Adrenal gland (tissue), 12 donors: Measurements from ENCODE around the gene CYRIA. TPM values are rescaled to one million over a fixed set of nuclear protein-coding genes. Genes with fewer than 3 reads are reported as not detected.

Experiments
- DNase-seq, 7 donors: peaks; one replicate each; pipeline ENCODE4 v3.0.0-alpha.2; 2019 to 2020
- H3K27ac ChIP-seq, 5 donors: fragments of 200-600 bp; sonication (generic) in 4 of 5; 1 replicate in 3 of 5; 2 replicates in 2 of 5; pipeline versions ENCODE4 v1.5.1 to v1.8.0; 2016 to 2020; ENCODE audit warnings: mild to moderate bottlenecking in 1 of 5
- H3K27me3 ChIP-seq: fragments of 200-600 bp; 2 replicates; pipeline ENCODE4 v1.8.0; 2021
- H3K36me3 ChIP-seq, 2 donors: fragments of 200-600 bp; replicated peaks in 1 of 2; 1 replicate in 1 of 2; 2 replicates in 1 of 2; pipeline versions ENCODE4 v1.5.1 to v1.8.0; 2018 to 2022
- H3K4me1 ChIP-seq, 2 donors: fragments of 200-600 bp; replicated peaks in 1 of 2; 1 replicate in 1 of 2; 2 replicates in 1 of 2; pipeline versions ENCODE4 v1.5.1 to v1.8.0; 2018 to 2021
- H3K4me3 ChIP-seq, 4 donors: fragments of 200-600 bp; sonication (generic) in 3 of 4; one replicate each; pipeline ENCODE4 v1.5.1; 2016 to 2018
- H3K9me3 ChIP-seq, 3 donors: fragments of 200-600 bp; sonication (generic) in 1 of 3; replicated peaks in 1 of 3; 1 replicate in 2 of 3; 2 replicates in 1 of 3; pipeline versions ENCODE4 v1.5.1 to v1.8.0; 2016 to 2021
- POLR2A ChIP-seq, 2 donors: fragments of 450-650 bp; IDR thresholded peaks; one replicate each; pipeline ENCODE4 v1.6.1; 2017; ENCODE audit warnings: antibody characterized with exemption in 2 of 2, mild to moderate bottlenecking in 2 of 2, moderate library complexity in 1 of 2
- WGBS, 4 donors: extraction: QIAGEN DNeasy Blood & Tissue Kit in 2 of 4; methylation state at CpG; one replicate each; pipeline versions ENCODE4 v1.1.5 to v1.1.7; 2013 to 2017; 5-methylcytosine and 5-hydroxymethylcytosine counted together
- intact Hi-C, 2 donors: fragments of 100-400 bp; cut with DNase I; formaldehyde crosslinking; loops; one replicate each; pipeline versions ENCODE4 v1.14.1 to v1.15.0; 2022 to 2023
- polyA plus RNA-seq, 3 donors: library from polyadenylated mRNA; stranded (reverse); fragments of 200-250 nt in 2 of 3; fragments of 350-450 nt in 1 of 3; fragmentation: Illumina TruSeq in 1 of 3; extraction: RNeasy Lipid Tissue Mini Kit (QIAGEN cat#74804) in 1 of 3; gene quantifications; one replicate each; pipeline ENCODE4 v1.2.3, GENCODE V29; 2013 to 2014
- total RNA-seq, 9 donors: library from RNA; depleted of rRNA in 4 of 9; stranded (reverse); fragments of >200 nt in 4 of 9; fragments of 120-200 nt in 1 of 9; fragmentation: NEBNext Ultra II Directional in 1 of 9; extraction: Animal tissue kit (Norgen Biotek cat#: 25700) in 1 of 9; gene quantifications; one replicate each; pipeline versions ENCODE4 v1.1.0 to v1.2.4, GENCODE V29; 2013 to 2023
- TF ChIP-seq, protein P1 (sequence below), 6 experiments: fragments of 450-650 bp in 4 of 6; fragments of 200-600 bp in 2 of 6; sonication (generic) in 1 of 6; IDR thresholded peaks; 1 replicate in 5 of 6; 2 replicates in 1 of 6; pipeline versions ENCODE4 v1.5.1 to v1.8.0; 2016 to 2021; ENCODE audit warnings: antibody characterized with exemption in 6 of 6, mild to moderate bottlenecking in 2 of 6, moderate library complexity in 1 of 6
- donor health status: healthy with polysubstance abuse.
- donor health status: Bipolar disorder and iron deficiency.
- donor health status: DM: yes; HTN: yes; CAD: no.
- donor health status: DM: no; HTN: no; CAD: no.
- donor health status: DM: no; HTN: no; CAD: no.
- donor health status: DM: yes; HTN: yes; CAD: no.

The CYRIA gene
- total and polyA plus RNA-seq, 12 donors, result 2.4 to 31.0 (median 17.9) TPM

DNA sequence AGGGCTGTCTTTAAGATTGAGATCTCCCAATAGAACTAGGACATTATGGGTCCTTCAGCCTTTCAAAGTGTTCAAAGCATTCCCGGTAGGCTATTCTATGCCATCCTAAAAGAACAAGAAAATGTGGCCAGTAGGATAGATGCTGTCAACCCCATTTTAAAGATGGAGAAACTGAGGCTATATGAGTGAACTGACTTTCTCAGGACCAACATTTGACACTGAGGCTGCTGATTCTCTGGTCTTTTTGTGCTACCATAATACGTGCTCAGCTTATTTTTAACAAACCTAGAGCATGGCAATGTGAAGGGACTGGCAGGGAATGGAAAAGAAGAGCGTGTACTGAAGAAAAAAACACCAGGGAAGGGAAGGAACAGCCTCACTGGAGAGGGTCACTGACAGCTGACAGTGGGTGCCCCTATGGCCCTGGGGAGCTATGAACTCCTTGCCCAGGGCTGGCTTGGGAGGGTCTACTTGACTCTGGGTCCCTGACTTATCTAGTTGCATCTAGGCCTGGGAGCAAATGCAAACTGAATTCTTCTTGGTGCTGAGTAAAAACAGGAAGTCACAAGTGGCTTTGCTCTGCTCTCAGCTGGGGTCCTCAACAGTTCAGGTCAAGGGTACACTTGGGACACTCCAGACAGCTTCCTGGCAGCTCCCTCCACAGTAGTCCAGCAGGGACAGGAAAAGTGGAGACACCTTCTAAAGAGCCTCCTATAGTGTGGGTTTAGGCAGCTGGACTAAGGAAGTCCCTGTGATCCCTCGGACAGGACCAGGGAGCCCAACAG, 2.3 kb downstream of the CYRIA start:
- H3K9me3 ChIP-seq, result no peaks in the 10 kb centered on the region
- H3K4me1 ChIP-seq, result peaks cover 22 to 65% of the 10 kb centered on the region in 2 donors
- WGBS, 4 donors, result 76 to 89% (median 86%) methylated on average over 4 of the region's 4 CpGs
- H3K27me3 ChIP-seq, result no peaks in the 10 kb centered on the region
- H3K36me3 ChIP-seq, result no peaks in the 10 kb centered on the region
- DNase-seq, result peak in 1 of 7 donors; percentile 60
- peak overlapping the region in 1 of 4 donors; percentile 79 for H3K4me3 ChIP-seq
- peak overlapping the region in 4 of 5 donors; percentile 16 to 89 (median 64) for H3K27ac ChIP-seq
- TF ChIP-seq POLR2A (IDR thresholded peaks at IDR 0.05), result no peak
- TF ChIP-seq, protein P1, sequence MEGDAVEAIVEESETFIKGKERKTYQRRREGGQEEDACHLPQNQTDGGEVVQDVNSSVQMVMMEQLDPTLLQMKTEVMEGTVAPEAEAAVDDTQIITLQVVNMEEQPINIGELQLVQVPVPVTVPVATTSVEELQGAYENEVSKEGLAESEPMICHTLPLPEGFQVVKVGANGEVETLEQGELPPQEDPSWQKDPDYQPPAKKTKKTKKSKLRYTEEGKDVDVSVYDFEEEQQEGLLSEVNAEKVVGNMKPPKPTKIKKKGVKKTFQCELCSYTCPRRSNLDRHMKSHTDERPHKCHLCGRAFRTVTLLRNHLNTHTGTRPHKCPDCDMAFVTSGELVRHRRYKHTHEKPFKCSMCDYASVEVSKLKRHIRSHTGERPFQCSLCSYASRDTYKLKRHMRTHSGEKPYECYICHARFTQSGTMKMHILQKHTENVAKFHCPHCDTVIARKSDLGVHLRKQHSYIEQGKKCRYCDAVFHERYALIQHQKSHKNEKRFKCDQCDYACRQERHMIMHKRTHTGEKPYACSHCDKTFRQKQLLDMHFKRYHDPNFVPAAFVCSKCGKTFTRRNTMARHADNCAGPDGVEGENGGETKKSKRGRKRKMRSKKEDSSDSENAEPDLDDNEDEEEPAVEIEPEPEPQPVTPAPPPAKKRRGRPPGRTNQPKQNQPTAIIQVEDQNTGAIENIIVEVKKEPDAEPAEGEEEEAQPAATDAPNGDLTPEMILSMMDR (IDR thresholded peaks at IDR 0.05), result no peak
- intact Hi-C loops, result no loop called here

GRCh38 chr2:16661936-16662839, 3.4 kb downstream of the CYRIA start:
- Histone ChIP-seq H3K4me1 (peaks cover 29 to 76% of the 10 kb centered on the region in 2 donors), H3K9me3 (no peaks in the 10 kb centered on the region), H3K27ac (peak overlapping the region in 2 of 5 donors; percentile 15 to 25), H3K4me3 (no peak overlapping the region), H3K27me3 (no peaks in the 10 kb centered on the region), H3K36me3 (no peaks in the 10 kb centered on the region)
- peak in 6 of 7 donors; percentile 48 to 83 (median 74) for DNase-seq
- intact Hi-C loops, result no loop called here
- TF ChIP-seq POLR2A (IDR thresholded peaks at IDR 0.05), result no peak
- TF ChIP-seq, protein P1 (IDR thresholded peaks at IDR 0.05), result no peak
- WGBS, 4 donors, result 58 to 70% (median 66%) methylated on average over 5 of the region's 5 CpGs

GRCh38 chr2:16661526-16661925, 4.1 kb downstream of the CYRIA start:
- TF ChIP-seq, protein P1 (IDR thresholded peaks at IDR 0.05), result no peak
- TF ChIP-seq POLR2A (IDR thresholded peaks at IDR 0.05), result no peak
- Histone ChIP-seq H3K9me3 (no peaks in the 10 kb centered on the region), H3K4me3 (no peak overlapping the region), H3K4me1 (peaks cover 36 to 82% of the 10 kb centered on the region in 2 donors), H3K27me3 (no peaks in the 10 kb centered on the region), H3K36me3 (no peaks in the 10 kb centered on the region), H3K27ac (peak overlapping the region in 3 of 5 donors; percentile 2 to 25 (median 6))
- DNase-seq, result no peak
- 44 to 70% (median 58%) methylated on average over 4 of the region's 4 CpGs for WGBS, 4 donors
- intact Hi-C loops, result no loop called here

- Histone ChIP-seq H3K9me3 (no peaks in the 10 kb centered on the region), H3K4me3 (no peak overlapping the region), H3K27me3 (no peaks in the 10 kb centered on the region), H3K36me3 (no peaks in the 10 kb centered on the region), H3K4me1 (peaks cover 44 to 85% of the 10 kb centered on the region in 2 donors), H3K27ac (peak overlapping the region in 2 of 5 donors; percentile 36 to 68)
- no peak for DNase-seq
- WGBS, 4 donors, result 53 to 69% (median 67%) methylated on average over 4 of the region's 4 CpGs
- no peak for TF ChIP-seq POLR2A (IDR thresholded peaks at IDR 0.05)
- TF ChIP-seq, protein P1 (IDR thresholded peaks at IDR 0.05), result no peak
- intact Hi-C loops, result no loop called here
These were observed 5.1 kb downstream of the CYRIA start for GRCh38 chr2:16660556-16660955.
